Neural cell (in vitro differentiated cells): ENCODE measurements around the gene GPR78.

Source experiments
- CTCF ChIP-seq: fragments of 450-650 bp; IDR thresholded peaks from 2 replicates; pipeline ENCODE4 v1.5.1; 2014; ENCODE audit warnings: antibody characterized with exemption, mild to moderate bottlenecking, moderate library complexity; ENCODE audit not compliant: poor library complexity, severe bottlenecking
- EP300 ChIP-seq: fragments of 450-650 bp; conservative IDR thresholded peaks from 2 replicates; pipeline ENCODE4 v1.6.1; 2014; ENCODE audit warnings: antibody characterized with exemption, mild to moderate bottlenecking, moderate library complexity; ENCODE audit not compliant: poor library complexity, severe bottlenecking
- EZH2 ChIP-seq: fragments of 200-600, 300-800 bp; shearing (Covaris generic), sonication (generic); IDR thresholded peaks from 2 replicates; pipeline ENCODE4 v1.6.1; 2014; ENCODE audit warnings: antibody characterized with exemption, low read length, borderline replicate concordance, mild to moderate bottlenecking; ENCODE audit not compliant: insufficient read depth, poor library complexity, severe bottlenecking
- MXI1 ChIP-seq: fragments of 450-650 bp; conservative IDR thresholded peaks from 2 replicates; pipeline ENCODE4 v1.6.1; 2014; ENCODE audit warnings: antibody characterized with exemption, mild to moderate bottlenecking; ENCODE audit not compliant: poor library complexity, severe bottlenecking
- POLR2AphosphoS5 ChIP-seq: IDR thresholded peaks from 2 replicates; pipeline ENCODE4 v1.6.1; 2012
- RAD21 ChIP-seq: fragments of 450-650 bp; conservative IDR thresholded peaks from 2 replicates; pipeline ENCODE4 v1.6.1; 2014; ENCODE audit warnings: antibody characterized with exemption, mild to moderate bottlenecking, moderate library complexity
- TAF1 ChIP-seq: IDR thresholded peaks from 2 replicates; pipeline ENCODE4 v1.6.1; 2012; ENCODE audit warnings: low read depth
- TF ChIP-seq, protein P1 (sequence below): IDR thresholded peaks from 2 replicates; pipeline ENCODE4 v1.6.1; 2012; ENCODE audit warnings: borderline replicate concordance

DNA sequence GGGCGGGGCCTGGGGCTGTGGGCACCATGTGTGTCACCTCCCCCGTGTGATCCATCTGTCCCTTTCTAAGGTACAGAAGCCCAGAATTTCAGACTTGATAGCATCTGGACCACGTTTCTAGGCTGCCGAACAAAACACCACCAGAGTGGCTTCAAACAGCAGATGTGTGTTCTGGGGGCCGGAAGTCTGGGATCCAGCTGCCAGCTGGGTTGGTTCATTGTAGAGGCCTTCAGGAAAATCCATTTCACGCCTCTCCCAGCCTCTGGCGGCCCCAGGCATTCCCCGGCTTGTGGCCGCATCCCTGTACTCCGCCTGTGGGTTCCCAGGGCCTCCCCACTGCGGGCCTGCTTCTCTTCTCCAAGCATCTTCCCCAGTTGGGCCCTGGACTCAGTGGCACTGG is 39.6 kb upstream of the GPR78 start:
- TF ChIP-seq CTCF = no peak
- TF ChIP-seq, protein P1, sequence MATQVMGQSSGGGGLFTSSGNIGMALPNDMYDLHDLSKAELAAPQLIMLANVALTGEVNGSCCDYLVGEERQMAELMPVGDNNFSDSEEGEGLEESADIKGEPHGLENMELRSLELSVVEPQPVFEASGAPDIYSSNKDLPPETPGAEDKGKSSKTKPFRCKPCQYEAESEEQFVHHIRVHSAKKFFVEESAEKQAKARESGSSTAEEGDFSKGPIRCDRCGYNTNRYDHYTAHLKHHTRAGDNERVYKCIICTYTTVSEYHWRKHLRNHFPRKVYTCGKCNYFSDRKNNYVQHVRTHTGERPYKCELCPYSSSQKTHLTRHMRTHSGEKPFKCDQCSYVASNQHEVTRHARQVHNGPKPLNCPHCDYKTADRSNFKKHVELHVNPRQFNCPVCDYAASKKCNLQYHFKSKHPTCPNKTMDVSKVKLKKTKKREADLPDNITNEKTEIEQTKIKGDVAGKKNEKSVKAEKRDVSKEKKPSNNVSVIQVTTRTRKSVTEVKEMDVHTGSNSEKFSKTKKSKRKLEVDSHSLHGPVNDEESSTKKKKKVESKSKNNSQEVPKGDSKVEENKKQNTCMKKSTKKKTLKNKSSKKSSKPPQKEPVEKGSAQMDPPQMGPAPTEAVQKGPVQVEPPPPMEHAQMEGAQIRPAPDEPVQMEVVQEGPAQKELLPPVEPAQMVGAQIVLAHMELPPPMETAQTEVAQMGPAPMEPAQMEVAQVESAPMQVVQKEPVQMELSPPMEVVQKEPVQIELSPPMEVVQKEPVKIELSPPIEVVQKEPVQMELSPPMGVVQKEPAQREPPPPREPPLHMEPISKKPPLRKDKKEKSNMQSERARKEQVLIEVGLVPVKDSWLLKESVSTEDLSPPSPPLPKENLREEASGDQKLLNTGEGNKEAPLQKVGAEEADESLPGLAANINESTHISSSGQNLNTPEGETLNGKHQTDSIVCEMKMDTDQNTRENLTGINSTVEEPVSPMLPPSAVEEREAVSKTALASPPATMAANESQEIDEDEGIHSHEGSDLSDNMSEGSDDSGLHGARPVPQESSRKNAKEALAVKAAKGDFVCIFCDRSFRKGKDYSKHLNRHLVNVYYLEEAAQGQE = no peak
- TF ChIP-seq POLR2AphosphoS5 = no peak
- TF ChIP-seq EZH2 = no peak
- TF ChIP-seq EP300 = no peak
- no peak for TF ChIP-seq RAD21
- TF ChIP-seq TAF1 = no peak
- TF ChIP-seq MXI1 = no peak
